Liver (tissue), 3 donors: Measurements from ENCODE around the gene ERC2.

Source experiments
- CTCF ChIP-seq: fragments of 150-350 bp; IDR thresholded peaks from 2 replicates; pipeline ENCODE4 v1.5.1; 2017; ENCODE audit warnings: improper control_type of control experiment, low read depth, low read length; ENCODE audit not compliant: missing input control
- JUND ChIP-seq, 2 donors: IDR thresholded peaks; 2 replicates each; pipeline ENCODE4 v1.6.1; 2016; ENCODE audit warnings: antibody characterized with exemption in 2 of 2
- SP1 ChIP-seq: IDR thresholded peaks from 2 replicates; pipeline ENCODE4 v1.6.1; 2018; ENCODE audit warnings: antibody characterized with exemption, mild to moderate bottlenecking
- TAF1 ChIP-seq: conservative IDR thresholded peaks from 2 replicates; pipeline ENCODE4 v1.6.1; 2016; ENCODE audit warnings: antibody characterized with exemption, mild to moderate bottlenecking
- donor health status: healthy.
- donor health status: healthy.

GRCh38 chr3:56119575-56120349 is 348.5 kb downstream of the ERC2 start:
- TF ChIP-seq JUND (IDR thresholded peaks at IDR 0.05) (no peak), CTCF (no peak), TAF1 (no peak), SP1 (no peak)
